ENCODE measurements around the gene HSPA4. TPM values are rescaled to one million over a fixed set of nuclear protein-coding genes. Genes with fewer than 3 reads are reported as not detected.
A peak's percentile ranks its signal among the peaks of the same experiment; 100 is the strongest.

Gene HSPA4
- total and polyA plus RNA-seq, 2 experiments from 2014 or later = 340 to 343 TPM

DNA sequence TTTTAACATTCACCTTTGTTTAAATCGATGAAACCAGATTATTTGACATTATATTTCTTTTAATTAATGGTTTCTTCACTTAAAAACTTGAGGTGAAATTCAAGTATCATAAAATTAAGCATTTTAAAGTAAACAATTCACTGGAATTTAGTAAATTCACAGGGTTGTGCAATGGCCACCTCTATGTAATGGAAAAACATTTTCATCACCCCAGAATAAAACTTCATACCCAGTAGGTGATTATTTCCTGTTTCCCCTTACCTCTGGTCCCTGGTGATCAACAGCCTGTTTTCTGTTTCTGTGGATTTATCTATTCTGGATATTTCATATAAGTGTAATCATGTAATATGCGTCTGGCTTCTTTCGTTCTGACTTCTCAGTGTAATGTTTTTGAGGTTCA lies 27.2 kb downstream of the HSPA4 start:
- H3K27ac Mint-ChIP-seq = no peak overlapping the region
- Histone ChIP-seq H3F3A (replicated peaks; ENCODE audit: low read depth) (0 out of 2 replicates have a peak, but pooled peaks cover 3% of the 10 kb centered on the region), H3K36me3 (ENCODE audit: insufficient read depth) (peaks cover 42% of the 10 kb centered on the region), H3K79me2 (replicated peaks; ENCODE audit: insufficient read depth) (peaks cover 100% of the 10 kb centered on the region), H3K27me3 (ENCODE audit: insufficient read depth) (no peaks in the 10 kb centered on the region), H3K4me1 (ENCODE audit: insufficient read depth) (no peaks in the 10 kb centered on the region), H4K20me1 (replicated peaks; ENCODE audit: insufficient read depth) (peaks cover 84% of the 10 kb centered on the region), H3K9me2 (ENCODE audit: insufficient read depth) (no peaks in the 10 kb centered on the region), H3K4me2 (no peak overlapping the region), H3K27ac (ENCODE audit: low read depth) (no peak overlapping the region), H3K4me3 (no peak overlapping the region), H2AFZ (no peak overlapping the region)
- TF ChIP-seq EZH2phosphoT487 (IDR thresholded peaks at IDR 0.05; ENCODE audit: unreplicated experiment) = no peak
- H3K4me1 Mint-ChIP-seq = peaks cover 8% of the 10 kb centered on the region; the same call in 2 of the 3 replicates
- H3K4me3 Mint-ChIP-seq = no peak overlapping the region
- peaks cover 80% of the 10 kb centered on the region for H3K36me3 Mint-ChIP-seq (ENCODE audit: low read depth)
- H3K9me3 Mint-ChIP-seq = no peaks in the 10 kb centered on the region
- ATAC-seq (no peak), DNase-seq (ENCODE audit: low spot score) (no peak)
- peaks cover 4% of the 10 kb centered on the region for H3K27me3 Mint-ChIP-seq (ENCODE audit: insufficient read depth, low read depth, poor library complexity)

DNA sequence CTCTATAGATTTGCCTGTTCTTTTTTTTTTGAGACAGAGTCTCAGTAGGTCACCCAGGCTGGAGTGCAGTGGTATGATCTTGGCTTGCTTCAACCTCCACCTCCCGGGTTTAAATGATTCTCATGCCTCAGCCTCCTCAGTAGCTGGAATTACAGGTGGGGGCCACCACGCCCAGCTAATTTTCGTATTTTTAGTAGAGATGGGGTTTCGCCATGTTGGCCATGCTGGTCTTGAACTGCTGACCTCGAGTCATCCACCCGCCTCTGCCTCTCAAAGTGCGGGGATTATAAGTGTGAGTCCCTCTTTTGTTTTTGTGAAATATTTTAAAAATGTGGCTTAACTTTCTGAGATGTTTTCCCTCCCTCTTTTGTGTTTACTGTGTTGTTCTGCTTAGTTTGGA lies 29.2 kb downstream of the HSPA4 start:
- ATAC-seq (no peak), DNase-seq (ENCODE audit: low spot score) (no peak)
- H3K27ac ChIP-seq (ENCODE audit: low read depth) = peak overlapping the region; percentile 23; the same call in 1 of the 2 replicates
- H3F3A ChIP-seq (replicated peaks; ENCODE audit: low read depth) = peaks cover 5% of the 10 kb centered on the region; the same call in 1 of the 2 replicates
- Mint-ChIP-seq H3K27me3 (ENCODE audit: insufficient read depth, low read depth, poor library complexity) (peaks cover 4% of the 10 kb centered on the region), H3K9me3 (no peaks in the 10 kb centered on the region; the same call in 2 of the 3 replicates), H3K27ac (peak overlapping the region; percentile 40), H3K4me1 (peaks cover 8% of the 10 kb centered on the region; the same call in 2 of the 3 replicates), H3K4me3 (no peak overlapping the region), H3K36me3 (ENCODE audit: low read depth) (peaks cover 77% of the 10 kb centered on the region)
- no peaks in the 10 kb centered on the region for H3K4me1 ChIP-seq (ENCODE audit: insufficient read depth)
- peaks cover 33% of the 10 kb centered on the region for H3K36me3 ChIP-seq (ENCODE audit: insufficient read depth)
- H3K9me2 ChIP-seq (ENCODE audit: insufficient read depth) = no peaks in the 10 kb centered on the region
- no peak overlapping the region for H3K4me2 ChIP-seq
- peaks cover 100% of the 10 kb centered on the region for H3K79me2 ChIP-seq (replicated peaks; ENCODE audit: insufficient read depth)
- H3K4me3 ChIP-seq = no peak overlapping the region
- H2AFZ ChIP-seq = no peak overlapping the region
- no peaks in the 10 kb centered on the region for H3K27me3 ChIP-seq (ENCODE audit: insufficient read depth)
- H4K20me1 ChIP-seq (replicated peaks; ENCODE audit: insufficient read depth) = peaks cover 83% of the 10 kb centered on the region
- TF ChIP-seq POLR2AphosphoS5 (IDR thresholded peaks at IDR 0.05; ENCODE audit: low read depth) (no peak), CREB1 (CRISPR knock-in tag; IDR thresholded peaks at IDR 0.05; ENCODE audit: low read depth) (no peak), ZNF331 (CRISPR knock-in tag; IDR thresholded peaks at IDR 0.05; ENCODE audit: low read depth) (no peak), JUNB (IDR thresholded peaks at IDR 0.05; ENCODE audit: unreplicated experiment) (no peak), NANOG (IDR thresholded peaks at IDR 0.05; ENCODE audit: borderline replicate concordance) (no peak), ZNF114 (CRISPR knock-in tag; IDR thresholded peaks at IDR 0.05) (no peak), EZH2 (IDR thresholded peaks at IDR 0.05; ENCODE audit: low read depth, unreplicated experiment) (no peak)
- TF ChIP-seq, protein P1, sequence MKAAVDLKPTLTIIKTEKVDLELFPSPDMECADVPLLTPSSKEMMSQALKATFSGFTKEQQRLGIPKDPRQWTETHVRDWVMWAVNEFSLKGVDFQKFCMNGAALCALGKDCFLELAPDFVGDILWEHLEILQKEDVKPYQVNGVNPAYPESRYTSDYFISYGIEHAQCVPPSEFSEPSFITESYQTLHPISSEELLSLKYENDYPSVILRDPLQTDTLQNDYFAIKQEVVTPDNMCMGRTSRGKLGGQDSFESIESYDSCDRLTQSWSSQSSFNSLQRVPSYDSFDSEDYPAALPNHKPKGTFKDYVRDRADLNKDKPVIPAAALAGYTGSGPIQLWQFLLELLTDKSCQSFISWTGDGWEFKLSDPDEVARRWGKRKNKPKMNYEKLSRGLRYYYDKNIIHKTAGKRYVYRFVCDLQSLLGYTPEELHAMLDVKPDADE (IDR thresholded peaks at IDR 0.05) = no peak
- TF ChIP-seq, protein P2, sequence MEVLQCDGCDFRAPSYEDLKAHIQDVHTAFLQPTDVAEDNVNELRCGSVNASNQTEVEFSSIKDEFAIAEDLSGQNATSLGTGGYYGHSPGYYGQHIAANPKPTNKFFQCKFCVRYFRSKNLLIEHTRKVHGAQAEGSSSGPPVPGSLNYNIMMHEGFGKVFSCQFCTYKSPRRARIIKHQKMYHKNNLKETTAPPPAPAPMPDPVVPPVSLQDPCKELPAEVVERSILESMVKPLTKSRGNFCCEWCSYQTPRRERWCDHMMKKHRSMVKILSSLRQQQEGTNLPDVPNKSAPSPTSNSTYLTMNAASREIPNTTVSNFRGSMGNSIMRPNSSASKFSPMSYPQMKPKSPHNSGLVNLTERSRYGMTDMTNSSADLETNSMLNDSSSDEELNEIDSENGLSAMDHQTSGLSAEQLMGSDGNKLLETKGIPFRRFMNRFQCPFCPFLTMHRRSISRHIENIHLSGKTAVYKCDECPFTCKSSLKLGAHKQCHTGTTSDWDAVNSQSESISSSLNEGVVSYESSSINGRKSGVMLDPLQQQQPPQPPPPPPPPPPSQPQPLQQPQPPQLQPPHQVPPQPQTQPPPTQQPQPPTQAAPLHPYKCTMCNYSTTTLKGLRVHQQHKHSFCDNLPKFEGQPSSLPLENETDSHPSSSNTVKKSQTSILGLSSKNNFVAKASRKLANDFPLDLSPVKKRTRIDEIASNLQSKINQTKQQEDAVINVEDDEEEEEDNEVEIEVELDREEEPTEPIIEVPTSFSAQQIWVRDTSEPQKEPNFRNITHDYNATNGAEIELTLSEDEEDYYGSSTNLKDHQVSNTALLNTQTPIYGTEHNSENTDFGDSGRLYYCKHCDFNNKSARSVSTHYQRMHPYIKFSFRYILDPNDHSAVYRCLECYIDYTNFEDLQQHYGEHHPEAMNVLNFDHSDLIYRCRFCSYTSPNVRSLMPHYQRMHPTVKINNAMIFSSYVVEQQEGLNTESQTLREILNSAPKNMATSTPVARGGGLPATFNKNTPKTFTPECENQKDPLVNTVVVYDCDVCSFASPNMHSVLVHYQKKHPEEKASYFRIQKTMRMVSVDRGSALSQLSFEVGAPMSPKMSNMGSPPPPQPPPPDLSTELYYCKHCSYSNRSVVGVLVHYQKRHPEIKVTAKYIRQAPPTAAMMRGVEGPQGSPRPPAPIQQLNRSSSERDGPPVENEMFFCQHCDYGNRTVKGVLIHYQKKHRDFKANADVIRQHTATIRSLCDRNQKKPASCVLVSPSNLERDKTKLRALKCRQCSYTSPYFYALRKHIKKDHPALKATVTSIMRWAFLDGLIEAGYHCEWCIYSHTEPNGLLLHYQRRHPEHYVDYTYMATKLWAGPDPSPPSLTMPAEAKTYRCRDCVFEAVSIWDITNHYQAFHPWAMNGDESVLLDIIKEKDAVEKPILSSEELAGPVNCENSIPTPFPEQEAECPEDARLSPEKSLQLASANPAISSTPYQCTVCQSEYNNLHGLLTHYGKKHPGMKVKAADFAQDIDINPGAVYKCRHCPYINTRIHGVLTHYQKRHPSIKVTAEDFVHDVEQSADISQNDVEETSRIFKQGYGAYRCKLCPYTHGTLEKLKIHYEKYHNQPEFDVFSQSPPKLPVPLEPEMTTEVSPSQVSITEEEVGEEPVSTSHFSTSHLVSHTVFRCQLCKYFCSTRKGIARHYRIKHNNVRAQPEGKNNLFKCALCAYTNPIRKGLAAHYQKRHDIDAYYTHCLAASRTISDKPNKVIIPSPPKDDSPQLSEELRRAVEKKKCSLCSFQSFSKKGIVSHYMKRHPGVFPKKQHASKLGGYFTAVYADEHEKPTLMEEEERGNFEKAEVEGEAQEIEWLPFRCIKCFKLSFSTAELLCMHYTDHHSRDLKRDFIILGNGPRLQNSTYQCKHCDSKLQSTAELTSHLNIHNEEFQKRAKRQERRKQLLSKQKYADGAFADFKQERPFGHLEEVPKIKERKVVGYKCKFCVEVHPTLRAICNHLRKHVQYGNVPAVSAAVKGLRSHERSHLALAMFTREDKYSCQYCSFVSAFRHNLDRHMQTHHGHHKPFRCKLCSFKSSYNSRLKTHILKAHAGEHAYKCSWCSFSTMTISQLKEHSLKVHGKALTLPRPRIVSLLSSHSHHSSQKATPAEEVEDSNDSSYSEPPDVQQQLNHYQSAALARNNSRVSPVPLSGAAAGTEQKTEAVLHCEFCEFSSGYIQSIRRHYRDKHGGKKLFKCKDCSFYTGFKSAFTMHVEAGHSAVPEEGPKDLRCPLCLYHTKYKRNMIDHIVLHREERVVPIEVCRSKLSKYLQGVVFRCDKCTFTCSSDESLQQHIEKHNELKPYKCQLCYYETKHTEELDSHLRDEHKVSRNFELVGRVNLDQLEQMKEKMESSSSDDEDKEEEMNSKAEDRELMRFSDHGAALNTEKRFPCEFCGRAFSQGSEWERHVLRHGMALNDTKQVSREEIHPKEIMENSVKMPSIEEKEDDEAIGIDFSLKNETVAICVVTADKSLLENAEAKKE (CRISPR knock-in tag; IDR thresholded peaks at IDR 0.05) = no peak
- TF ChIP-seq, protein P3, sequence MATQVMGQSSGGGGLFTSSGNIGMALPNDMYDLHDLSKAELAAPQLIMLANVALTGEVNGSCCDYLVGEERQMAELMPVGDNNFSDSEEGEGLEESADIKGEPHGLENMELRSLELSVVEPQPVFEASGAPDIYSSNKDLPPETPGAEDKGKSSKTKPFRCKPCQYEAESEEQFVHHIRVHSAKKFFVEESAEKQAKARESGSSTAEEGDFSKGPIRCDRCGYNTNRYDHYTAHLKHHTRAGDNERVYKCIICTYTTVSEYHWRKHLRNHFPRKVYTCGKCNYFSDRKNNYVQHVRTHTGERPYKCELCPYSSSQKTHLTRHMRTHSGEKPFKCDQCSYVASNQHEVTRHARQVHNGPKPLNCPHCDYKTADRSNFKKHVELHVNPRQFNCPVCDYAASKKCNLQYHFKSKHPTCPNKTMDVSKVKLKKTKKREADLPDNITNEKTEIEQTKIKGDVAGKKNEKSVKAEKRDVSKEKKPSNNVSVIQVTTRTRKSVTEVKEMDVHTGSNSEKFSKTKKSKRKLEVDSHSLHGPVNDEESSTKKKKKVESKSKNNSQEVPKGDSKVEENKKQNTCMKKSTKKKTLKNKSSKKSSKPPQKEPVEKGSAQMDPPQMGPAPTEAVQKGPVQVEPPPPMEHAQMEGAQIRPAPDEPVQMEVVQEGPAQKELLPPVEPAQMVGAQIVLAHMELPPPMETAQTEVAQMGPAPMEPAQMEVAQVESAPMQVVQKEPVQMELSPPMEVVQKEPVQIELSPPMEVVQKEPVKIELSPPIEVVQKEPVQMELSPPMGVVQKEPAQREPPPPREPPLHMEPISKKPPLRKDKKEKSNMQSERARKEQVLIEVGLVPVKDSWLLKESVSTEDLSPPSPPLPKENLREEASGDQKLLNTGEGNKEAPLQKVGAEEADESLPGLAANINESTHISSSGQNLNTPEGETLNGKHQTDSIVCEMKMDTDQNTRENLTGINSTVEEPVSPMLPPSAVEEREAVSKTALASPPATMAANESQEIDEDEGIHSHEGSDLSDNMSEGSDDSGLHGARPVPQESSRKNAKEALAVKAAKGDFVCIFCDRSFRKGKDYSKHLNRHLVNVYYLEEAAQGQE (IDR thresholded peaks at IDR 0.05; ENCODE audit: unreplicated experiment) = no peak
